Aorta (tissue), 5 donors: ENCODE data around the gene RGL2. TPM values are rescaled to one million over a fixed set of nuclear protein-coding genes. Genes with fewer than 3 reads are reported as not detected.
A peak's percentile ranks its signal among the peaks of the same experiment; 100 is the strongest.

Experiments used
- ATAC-seq: fragments of 200-7000 bp; cut with Tn5 transposase; one replicate; pipeline ENCODE4 v1.9.1; 2022; ENCODE audit warnings: moderate library complexity; ENCODE audit not compliant: low FRiP score
- DNase-seq, 2 donors: peaks; one replicate each; pipeline ENCODE4 v3.0.0-alpha.2; 2020
- H3K27ac ChIP-seq, 2 donors: one replicate each; pipeline ENCODE4 v1.5.1; 2013; ENCODE audit warnings: low read length in 2 of 2, mild to moderate bottlenecking in 2 of 2, moderate library complexity in 2 of 2, control low read depth in 1 of 2, inconsistent platforms in 1 of 2, low read depth in 1 of 2
- H3K27me3 ChIP-seq, 2 donors: one replicate each; pipeline ENCODE4 v1.6.1; 2013; ENCODE audit warnings: control low read depth in 1 of 2, low read length in 1 of 2, mild to moderate bottlenecking in 1 of 2, moderate library complexity in 1 of 2; ENCODE audit not compliant: insufficient read depth in 2 of 2, control insufficient read depth in 1 of 2
- H3K36me3 ChIP-seq, 2 donors: one replicate each; pipeline ENCODE4 v1.6.1; 2013; ENCODE audit warnings: control low read depth in 1 of 2, low read length in 1 of 2, mild to moderate bottlenecking in 1 of 2; ENCODE audit not compliant: insufficient read depth in 2 of 2, control insufficient read depth in 1 of 2
- H3K4me1 ChIP-seq, 2 donors: one replicate each; pipeline ENCODE4 v1.6.1; 2013; ENCODE audit warnings: low read length in 2 of 2, control low read depth in 1 of 2, mild to moderate bottlenecking in 1 of 2, moderate library complexity in 1 of 2; ENCODE audit not compliant: insufficient read depth in 2 of 2, control insufficient read depth in 1 of 2
- H3K4me3 ChIP-seq, 2 donors: one replicate each; pipeline ENCODE4 v1.5.1; 2013; ENCODE audit warnings: low read length in 2 of 2, control low read depth in 1 of 2, mild to moderate bottlenecking in 1 of 2
- H3K9me3 ChIP-seq: one replicate; pipeline ENCODE4 v1.6.1; 2013; ENCODE audit warnings: mild to moderate bottlenecking, low read length; ENCODE audit not compliant: control insufficient read depth
- WGBS, 2 donors: extraction: QIAGEN DNeasy Blood & Tissue Kit; methylation state at CpG; one replicate each; pipeline ENCODE4 v1.1.7; 2013; 5-methylcytosine and 5-hydroxymethylcytosine counted together
- intact Hi-C, 2 donors: fragments of 100-400 bp; cut with DNase I; formaldehyde crosslinking; loops; one replicate each; pipeline versions ENCODE4 v1.14.2 to v1.15.0; 2022
- polyA plus RNA-seq, 2 donors: library from polyadenylated mRNA; stranded (reverse); fragments of 200-250 nt; gene quantifications; one replicate each; pipeline ENCODE4 v1.2.3, GENCODE V29; 2013
- total RNA-seq, 2 donors: library from RNA; stranded (reverse); fragmentation: NEBNext Ultra II Directional; extraction: Animal tissue kit (Norgen Biotek cat#: 25700); gene quantifications; one replicate each; pipeline ENCODE4 v1.2.1, GENCODE V29; 2021
- donor health status: healthy with polysubstance abuse.
- donor health status: Bipolar disorder and iron deficiency.
- donor health status: DM: no; HTN: no; CAD: no.
- donor health status: DM: no; HTN: no; CAD: no.
- donor health status: DM: yes; HTN: yes; CAD: no.

The RGL2 gene
- total and polyA plus RNA-seq, 4 donors = 20.3 to 178 (median 89.2) TPM

DNA sequence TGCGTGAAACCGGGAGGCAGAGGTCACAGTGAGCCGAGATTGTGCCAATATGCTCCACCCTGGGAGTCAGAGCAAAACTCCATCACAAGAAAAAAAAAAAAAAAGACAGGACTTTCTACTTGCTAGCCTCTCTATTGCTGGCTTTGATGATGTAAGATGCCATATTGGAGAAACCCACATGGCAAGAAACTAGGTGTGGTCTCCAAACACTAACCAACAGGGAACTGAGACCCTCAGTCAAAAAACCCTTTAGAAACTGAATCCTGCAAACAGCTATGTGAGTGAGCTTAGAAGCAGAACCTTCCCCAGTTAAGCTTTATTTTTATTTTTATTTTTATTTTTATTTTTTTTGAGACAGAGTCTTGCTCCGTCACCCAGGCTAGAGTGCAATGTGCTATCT is 37.2 kb upstream of the RGL2 start:
- DNase-seq = no peak
- intact Hi-C loops = no loop called here
- Histone ChIP-seq H3K36me3 (no peaks in the 10 kb centered on the region), H3K27ac (no peak overlapping the region), H3K4me3 (no peak overlapping the region), H3K27me3 (no peaks in the 10 kb centered on the region), H3K9me3 (no peaks in the 10 kb centered on the region), H3K4me1 (no peaks in the 10 kb centered on the region)
- 75 to 83% methylated on average over 4 of the region's 4 CpGs for WGBS, 2 donors
- ATAC-seq = no peak

GRCh38 chr6:33333666-33334065 is 34.9 kb upstream of the RGL2 start:
- DNase-seq (no peak), ATAC-seq (no peak)
- Histone ChIP-seq H3K4me1 (no peaks in the 10 kb centered on the region), H3K9me3 (no peaks in the 10 kb centered on the region), H3K27me3 (no peaks in the 10 kb centered on the region), H3K36me3 (no peaks in the 10 kb centered on the region), H3K27ac (no peak overlapping the region), H3K4me3 (no peak overlapping the region)
- intact Hi-C loops = no loop called here
- 86 to 91% methylated on average over 4 of the region's 4 CpGs for WGBS, 2 donors

- no peaks in the 10 kb centered on the region for H3K27me3 ChIP-seq
- no peak for ATAC-seq
- H3K4me1 ChIP-seq = no peaks in the 10 kb centered on the region
- DNase-seq = no peak
- H3K36me3 ChIP-seq = no peaks in the 10 kb centered on the region
- 88 to 91% methylated on average over 9 to 10 of the region's 10 CpGs for WGBS, 2 donors
- H3K4me3 ChIP-seq = no peak overlapping the region
- intact Hi-C loops = no loop called here
- no peaks in the 10 kb centered on the region for H3K9me3 ChIP-seq
- H3K27ac ChIP-seq = no peak overlapping the region
These were observed 32.0 kb upstream of the RGL2 start for GRCh38 chr6:33330736-33331135.

DNA sequence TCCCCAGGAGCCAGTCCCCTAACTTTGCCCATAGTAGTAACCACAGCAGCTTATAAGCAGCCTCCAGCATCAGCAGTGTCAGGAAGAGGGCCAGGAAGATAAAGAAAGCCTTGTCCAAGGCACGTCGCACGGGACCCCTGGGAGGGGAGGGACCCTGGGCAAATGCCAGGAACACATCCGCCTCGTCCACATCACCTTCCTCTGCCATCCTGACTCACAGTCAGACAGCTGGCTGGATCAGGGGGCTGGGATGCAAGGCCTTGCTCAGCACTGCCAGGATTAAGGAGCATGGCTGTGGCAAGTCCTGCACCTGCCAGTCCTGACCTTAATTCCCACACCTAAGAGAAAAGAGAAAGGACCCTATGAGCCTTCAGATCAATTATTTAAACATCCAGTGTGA is 30.3 kb upstream of the RGL2 start:
- H3K36me3 ChIP-seq = no peaks in the 10 kb centered on the region
- peak in 1 of 2 donors; percentile 36 for DNase-seq
- WGBS, 2 donors = 56 to 62% methylated on average over 5 of the region's 5 CpGs
- no peaks in the 10 kb centered on the region for H3K27me3 ChIP-seq
- no peak overlapping the region for H3K27ac ChIP-seq
- H3K4me3 ChIP-seq = no peak overlapping the region
- no peaks in the 10 kb centered on the region for H3K9me3 ChIP-seq
- H3K4me1 ChIP-seq = no peaks in the 10 kb centered on the region
- intact Hi-C loops = no loop called here
- ATAC-seq = no peak

- H3K27me3 ChIP-seq = no peaks in the 10 kb centered on the region
- H3K4me1 ChIP-seq = peaks cover 0 to 4% of the 10 kb centered on the region in 2 donors
- ATAC-seq = no peak
- no peaks in the 10 kb centered on the region for H3K9me3 ChIP-seq
- no peak overlapping the region for H3K27ac ChIP-seq
- H3K36me3 ChIP-seq = peaks cover 0 to 2% of the 10 kb centered on the region in 2 donors
- no peak overlapping the region for H3K4me3 ChIP-seq
- intact Hi-C loops = no loop called here
- DNase-seq = no peak
- WGBS, 2 donors = 19 to 32% methylated on average over 7 of the region's 7 CpGs
These were observed 25.4 kb upstream of the RGL2 start for GRCh38 chr6:33324125-33324524.

GRCh38 chr6:33323623-33323948 is 24.8 kb upstream of the RGL2 start:
- 2 to 3% methylated on average over 12 of the region's 12 CpGs for WGBS, 2 donors
- Histone ChIP-seq H3K4me3 (peak overlapping the region; percentile 43 to 48), H3K4me1 (peaks cover 0 to 4% of the 10 kb centered on the region in 2 donors), H3K36me3 (peaks cover 0 to 2% of the 10 kb centered on the region in 2 donors), H3K9me3 (no peaks in the 10 kb centered on the region), H3K27me3 (no peaks in the 10 kb centered on the region), H3K27ac (peak overlapping the region in 1 of 2 donors; percentile 41)
- ATAC-seq (no peak), DNase-seq (no peak)
- intact Hi-C loops = no loop called here

DNA sequence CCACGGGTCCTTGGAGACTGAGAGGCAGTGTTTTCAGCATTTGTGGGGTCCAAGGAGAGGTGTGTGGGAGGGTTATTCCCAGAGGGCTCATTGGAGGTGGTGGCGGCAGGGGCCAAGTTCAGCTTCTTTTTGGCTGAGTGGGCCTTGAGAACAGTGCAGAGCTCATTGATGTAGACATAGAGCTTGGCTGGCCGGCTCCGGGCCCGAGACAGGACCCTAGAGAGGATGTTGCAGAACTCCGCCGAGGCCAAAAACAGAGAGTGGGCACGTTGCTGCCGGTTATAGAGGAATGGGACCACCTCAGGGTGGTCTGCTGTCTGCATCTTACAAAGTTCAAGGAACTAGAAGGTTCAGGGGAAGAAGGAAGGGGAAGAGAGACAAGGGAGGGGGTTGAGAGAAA is 22.5 kb upstream of the RGL2 start:
- peaks cover 0 to 2% of the 10 kb centered on the region in 2 donors for H3K36me3 ChIP-seq
- no peak overlapping the region for H3K4me3 ChIP-seq
- intact Hi-C loops = loop anchor here in 1 of 2 donors (2.0 kb wide), 1 partner anchor 96 kb away; no protein-coding TSS in a partner anchor
- no peaks in the 10 kb centered on the region for H3K9me3 ChIP-seq
- H3K4me1 ChIP-seq = peaks cover 0 to 4% of the 10 kb centered on the region in 2 donors
- no peak for ATAC-seq
- H3K27ac ChIP-seq = no peak overlapping the region
- H3K27me3 ChIP-seq = no peaks in the 10 kb centered on the region
- WGBS, 2 donors = 68 to 73% methylated on average over 9 of the region's 9 CpGs
- no peak for DNase-seq

GRCh38 chr6:33320315-33321181 is 21.8 kb upstream of the RGL2 start:
- no peak for ATAC-seq
- Histone ChIP-seq H3K4me3 (no peak overlapping the region), H3K36me3 (peaks cover 0 to 2% of the 10 kb centered on the region in 2 donors)

DNA sequence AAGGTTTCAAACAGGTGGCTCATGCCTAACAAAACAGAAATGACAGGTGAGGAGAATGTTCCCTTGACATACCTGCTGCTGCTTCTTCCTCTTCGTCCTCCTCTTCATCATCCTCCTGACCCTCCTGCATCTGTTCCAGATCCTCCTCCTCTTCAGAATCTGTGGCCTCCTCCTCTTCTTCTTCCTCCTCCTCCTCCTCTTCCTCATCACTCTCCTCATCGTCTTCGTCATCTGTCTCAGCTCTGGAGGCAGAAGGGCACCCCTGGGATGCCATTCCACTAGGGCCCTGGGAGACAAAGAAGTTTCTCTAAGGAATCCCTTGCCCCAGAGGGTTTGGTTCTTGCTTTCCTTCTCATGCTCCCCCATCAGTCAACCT is 21.2 kb upstream of the RGL2 start:
- intact Hi-C loops = loop anchor here in 1 of 2 donors (2.0 kb wide), 1 partner anchor 97 kb away; no protein-coding TSS in a partner anchor
- Histone ChIP-seq H3K36me3 (peaks cover 0 to 2% of the 10 kb centered on the region in 2 donors), H3K27ac (peak overlapping the region; percentile 16 to 28), H3K4me3 (no peak overlapping the region), H3K4me1 (peaks cover 0 to 4% of the 10 kb centered on the region in 2 donors), H3K9me3 (no peaks in the 10 kb centered on the region), H3K27me3 (no peaks in the 10 kb centered on the region)
- DNase-seq = no peak
- ATAC-seq = no peak
- WGBS, 2 donors = 78 to 85% methylated on average over 3 of the region's 3 CpGs

More at GRCh38 chr6:33320315-33321181, 21.8 kb upstream of the RGL2 start:
- intact Hi-C loops = loop anchor here in 1 of 2 donors (2.0 kb wide), 1 partner anchor 96 kb away; no protein-coding TSS in a partner anchor
- DNase-seq = peak; percentile 89 to 91
- no peaks in the 10 kb centered on the region for H3K9me3 ChIP-seq
- WGBS, 2 donors = 58 to 62% methylated on average over 32 of the region's 32 CpGs
- no peaks in the 10 kb centered on the region for H3K27me3 ChIP-seq
- peak overlapping the region; percentile 16 to 28 for H3K27ac ChIP-seq
- H3K4me1 ChIP-seq = peaks cover 0 to 4% of the 10 kb centered on the region in 2 donors
